ENCODE measurements around the gene ADGRA1.

DNA sequence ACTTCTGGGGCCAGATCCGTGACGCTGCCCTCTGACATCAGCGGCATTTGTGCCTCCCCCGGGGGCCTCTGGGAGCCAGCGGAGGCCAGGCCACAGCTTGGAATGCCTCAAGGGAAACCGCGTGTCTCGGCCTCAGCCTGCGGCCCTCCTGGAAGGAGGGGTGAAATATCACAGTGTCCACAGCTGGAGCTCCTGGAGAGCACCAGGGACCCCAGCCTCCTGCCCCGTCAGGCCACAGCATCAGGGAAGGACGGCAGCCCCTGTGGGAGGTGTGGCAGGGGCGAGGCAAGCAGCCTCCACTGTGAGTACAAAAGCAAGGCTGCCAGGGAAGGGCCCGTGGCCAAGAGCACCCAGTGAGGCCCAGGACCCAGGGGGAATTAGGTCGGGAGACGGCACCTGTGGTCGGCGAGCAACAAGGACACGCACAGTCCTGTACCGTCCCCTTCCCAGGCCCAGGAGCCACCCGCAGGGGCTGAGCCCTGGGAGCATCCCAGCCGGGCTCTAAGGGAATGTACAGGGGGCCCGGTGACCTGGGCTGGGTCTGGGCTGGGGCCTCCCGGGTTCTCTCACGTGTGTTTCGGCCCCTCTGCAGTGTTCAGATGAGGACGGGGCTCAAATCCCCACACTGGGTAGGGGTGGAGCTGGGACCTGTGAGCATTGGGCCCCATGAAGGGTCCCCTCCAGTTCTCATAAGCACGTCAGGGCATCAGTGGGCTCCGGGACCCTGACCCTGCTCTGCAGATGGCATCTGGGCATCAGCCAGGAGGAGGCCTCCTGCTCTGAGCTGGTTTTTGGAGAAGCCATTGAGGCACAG, 53.6 kb downstream of the ADGRA1 start:
- TF ChIP-seq, protein P1, sequence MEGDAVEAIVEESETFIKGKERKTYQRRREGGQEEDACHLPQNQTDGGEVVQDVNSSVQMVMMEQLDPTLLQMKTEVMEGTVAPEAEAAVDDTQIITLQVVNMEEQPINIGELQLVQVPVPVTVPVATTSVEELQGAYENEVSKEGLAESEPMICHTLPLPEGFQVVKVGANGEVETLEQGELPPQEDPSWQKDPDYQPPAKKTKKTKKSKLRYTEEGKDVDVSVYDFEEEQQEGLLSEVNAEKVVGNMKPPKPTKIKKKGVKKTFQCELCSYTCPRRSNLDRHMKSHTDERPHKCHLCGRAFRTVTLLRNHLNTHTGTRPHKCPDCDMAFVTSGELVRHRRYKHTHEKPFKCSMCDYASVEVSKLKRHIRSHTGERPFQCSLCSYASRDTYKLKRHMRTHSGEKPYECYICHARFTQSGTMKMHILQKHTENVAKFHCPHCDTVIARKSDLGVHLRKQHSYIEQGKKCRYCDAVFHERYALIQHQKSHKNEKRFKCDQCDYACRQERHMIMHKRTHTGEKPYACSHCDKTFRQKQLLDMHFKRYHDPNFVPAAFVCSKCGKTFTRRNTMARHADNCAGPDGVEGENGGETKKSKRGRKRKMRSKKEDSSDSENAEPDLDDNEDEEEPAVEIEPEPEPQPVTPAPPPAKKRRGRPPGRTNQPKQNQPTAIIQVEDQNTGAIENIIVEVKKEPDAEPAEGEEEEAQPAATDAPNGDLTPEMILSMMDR (IDR thresholded peaks at IDR 0.05): no peak
- TF ChIP-seq POLR2A (IDR thresholded peaks at IDR 0.05): no peak
